Tongue (tissue), 2 donors: Measurements from ENCODE around the gene MYO7A. TPM values are rescaled to one million over a fixed set of nuclear protein-coding genes. Genes with fewer than 3 reads are reported as not detected.

Experiments used
- DNase-seq: peaks from one replicate; pipeline ENCODE4 v3.0.0-alpha.2; 2015
- total RNA-seq: library from RNA; depleted of rRNA; stranded (reverse); fragments of >200 nt; gene quantifications from one replicate; pipeline ENCODE4 v1.2.3, GENCODE V29; 2014

Gene MYO7A
- total RNA-seq, 1 donor from 2014 or later = 3.9 TPM

- no peak for DNase-seq
These were observed 16.1 kb upstream of the MYO7A start for GRCh38 chr11:77111946-77112345.

- DNase-seq = no peak
These were observed 15.2 kb upstream of the MYO7A start for GRCh38 chr11:77112641-77113381.

- peak; percentile 61 for DNase-seq
These were observed 14.5 kb upstream of the MYO7A start for GRCh38 chr11:77113382-77114088.

DNA sequence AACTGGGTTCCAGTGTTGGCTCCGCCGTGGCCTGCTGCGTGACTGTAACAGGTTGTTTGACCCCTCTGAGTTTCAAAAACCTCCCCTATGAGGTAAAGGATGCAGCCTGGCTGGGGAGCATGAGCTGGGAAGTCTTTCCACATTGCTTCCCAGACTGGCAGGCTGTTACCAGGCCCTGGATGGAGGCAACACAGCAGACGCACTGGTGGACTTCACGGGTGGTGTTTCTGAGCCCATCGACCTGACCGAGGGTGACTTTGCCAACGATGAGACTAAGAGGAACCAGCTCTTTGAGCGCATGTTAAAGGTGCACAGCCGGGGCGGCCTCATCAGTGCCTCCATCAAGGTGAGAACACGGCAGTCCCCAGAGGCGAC, 14.0 kb upstream of the MYO7A start:
- DNase-seq = no peak

DNA sequence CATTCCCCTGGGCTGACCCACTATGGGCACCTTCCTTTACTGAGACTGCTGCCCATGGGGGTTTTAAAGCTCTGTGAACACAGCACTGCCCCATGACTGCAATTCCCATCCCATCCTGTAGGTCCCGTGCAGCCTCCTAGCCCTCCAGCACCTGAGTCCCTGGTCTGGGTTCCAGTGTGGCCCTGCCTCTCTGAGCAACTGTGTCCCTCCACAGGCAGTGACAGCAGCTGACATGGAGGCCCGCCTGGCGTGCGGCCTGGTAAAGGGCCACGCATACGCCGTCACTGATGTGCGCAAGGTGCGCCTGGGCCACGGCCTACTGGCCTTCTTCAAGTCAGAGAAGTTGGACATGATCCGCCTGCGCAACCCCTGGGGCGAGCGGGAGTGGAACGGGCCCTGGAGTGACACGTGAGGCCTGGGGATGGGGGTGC, 12.8 kb upstream of the MYO7A start:
- DNase-seq = no peak

DNA sequence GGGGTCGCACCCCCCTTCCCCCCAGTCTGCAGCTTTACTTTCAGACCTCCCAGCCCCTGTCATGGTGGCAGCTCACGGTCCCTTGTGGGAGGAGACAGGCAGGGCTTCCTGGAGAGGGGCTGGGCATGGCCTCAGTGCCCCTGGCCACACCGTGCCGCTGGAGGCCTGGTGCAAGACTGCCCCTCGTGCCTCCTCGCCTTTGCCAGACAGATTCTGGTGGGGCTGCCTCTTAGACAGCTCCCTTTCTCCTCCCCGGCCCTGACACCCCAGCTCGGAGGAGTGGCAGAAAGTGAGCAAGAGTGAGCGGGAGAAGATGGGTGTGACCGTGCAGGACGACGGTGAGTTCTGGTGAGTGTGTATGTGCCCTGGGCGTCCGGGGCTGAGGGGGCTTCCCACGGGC, 12.1 kb upstream of the MYO7A start:
- DNase-seq = no peak

DNA sequence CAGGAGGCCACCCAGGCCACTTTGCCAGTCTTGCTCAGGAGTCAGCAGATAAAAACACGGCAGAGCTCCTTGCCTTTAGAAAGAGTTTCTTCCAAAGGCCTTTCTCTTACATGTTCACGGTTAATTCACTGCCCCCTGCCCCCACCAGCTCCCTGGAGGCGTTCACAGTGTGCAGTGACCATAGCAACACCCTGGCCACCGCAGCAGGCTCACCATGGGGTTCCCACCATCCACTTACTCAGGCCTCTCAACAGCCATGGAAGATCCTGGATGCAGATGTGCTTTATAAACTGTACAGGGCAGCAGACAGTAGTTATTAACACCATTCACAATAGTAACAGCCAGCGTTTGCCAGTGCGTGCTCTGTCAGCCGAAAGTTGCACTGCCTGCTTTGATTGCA, 10.6 kb upstream of the MYO7A start:
- DNase-seq = no peak

DNA sequence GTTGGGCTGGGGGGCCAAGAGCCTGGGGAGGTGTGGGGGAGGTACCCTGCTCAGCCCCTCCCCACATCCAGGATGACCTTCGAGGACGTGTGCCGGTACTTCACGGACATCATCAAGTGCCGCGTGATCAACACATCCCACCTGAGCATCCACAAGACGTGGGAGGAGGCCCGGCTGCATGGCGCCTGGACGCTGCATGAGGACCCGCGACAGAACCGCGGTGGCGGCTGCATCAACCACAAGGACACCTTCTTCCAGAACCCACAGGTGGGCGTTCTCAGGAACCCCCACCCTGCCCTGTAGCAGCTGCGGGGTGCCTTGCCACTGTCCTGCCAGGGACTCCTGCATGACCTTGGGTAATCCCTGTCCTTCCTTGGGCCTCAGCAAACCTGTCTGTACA, 10.0 kb upstream of the MYO7A start:
- no peak for DNase-seq

GRCh38 chr11:77118971-77119370, 9.1 kb upstream of the MYO7A start:
- no peak for DNase-seq

DNA sequence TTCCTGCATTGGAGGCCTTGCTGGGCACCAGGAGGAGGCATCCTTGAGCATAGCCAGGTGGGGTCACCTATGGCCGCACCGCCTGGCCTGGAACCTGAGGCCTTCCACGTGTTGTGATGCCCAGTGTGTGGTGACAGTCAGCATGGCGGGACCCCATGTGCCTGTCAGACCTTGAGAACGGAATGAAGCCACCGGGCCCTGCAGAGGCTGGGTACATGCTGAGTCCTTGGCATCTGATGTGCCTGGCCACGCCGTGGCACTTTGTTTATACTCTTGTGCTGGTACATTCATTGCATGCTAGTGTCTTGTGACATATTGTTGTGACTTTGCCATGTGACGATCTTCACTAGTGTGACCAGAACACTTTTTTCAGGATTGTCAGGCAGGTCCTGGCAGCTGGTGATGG, 8.5 kb upstream of the MYO7A start:
- no peak for DNase-seq

DNA sequence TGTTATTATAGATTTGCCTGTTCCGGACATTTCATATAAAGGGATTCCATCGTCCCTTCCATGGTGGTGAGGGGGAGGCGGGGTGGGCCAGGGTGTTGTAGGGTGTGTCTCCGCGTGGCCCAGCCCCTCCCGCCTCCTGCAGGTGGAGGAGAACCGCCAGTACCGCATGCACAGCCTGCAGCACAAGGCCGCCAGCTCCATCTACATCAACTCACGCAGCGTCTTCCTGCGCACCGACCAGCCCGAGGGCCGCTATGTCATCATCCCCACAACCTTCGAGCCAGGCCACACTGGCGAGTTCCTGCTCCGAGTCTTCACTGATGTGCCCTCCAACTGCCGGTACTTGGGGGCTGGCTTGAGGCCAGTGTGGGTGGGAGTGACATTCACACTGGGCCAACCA, 7.5 kb upstream of the MYO7A start:
- DNase-seq = no peak

- no peak for DNase-seq
These were observed 6.9 kb upstream of the MYO7A start for GRCh38 chr11:77121096-77121640.

DNA sequence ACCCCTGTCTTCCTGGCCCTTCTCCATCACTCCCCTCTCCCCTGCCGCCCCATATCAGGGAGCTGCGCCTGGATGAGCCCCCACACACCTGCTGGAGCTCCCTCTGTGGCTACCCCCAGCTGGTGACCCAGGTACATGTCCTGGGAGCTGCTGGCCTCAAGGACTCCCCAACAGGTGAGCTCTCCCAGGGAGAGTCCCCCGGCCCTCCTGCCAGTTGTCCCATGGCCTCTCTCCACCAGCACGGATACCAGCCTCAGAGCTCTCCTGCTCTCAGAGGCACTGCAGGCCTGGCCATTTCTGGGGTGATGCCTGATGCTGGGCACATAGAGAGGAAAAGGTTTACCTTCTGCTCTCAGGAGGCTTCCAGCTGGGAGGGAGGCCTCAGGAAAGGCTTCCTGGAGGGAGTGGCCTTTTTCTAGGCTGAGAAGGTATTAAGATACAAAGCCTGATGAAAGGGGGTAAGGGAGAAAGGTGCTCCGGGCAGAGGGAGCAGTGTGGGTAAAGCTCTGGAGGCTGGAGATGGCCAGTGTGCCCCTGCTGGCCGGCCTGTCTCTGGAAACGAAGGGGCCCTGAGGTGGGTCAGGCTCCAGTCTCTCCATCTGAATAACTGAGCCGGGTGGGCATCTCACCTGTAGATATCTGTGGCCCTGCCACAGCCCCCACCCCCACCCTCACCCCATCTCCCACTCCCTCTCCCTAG, 6.0 kb upstream of the MYO7A start:
- no peak for DNase-seq

DNA sequence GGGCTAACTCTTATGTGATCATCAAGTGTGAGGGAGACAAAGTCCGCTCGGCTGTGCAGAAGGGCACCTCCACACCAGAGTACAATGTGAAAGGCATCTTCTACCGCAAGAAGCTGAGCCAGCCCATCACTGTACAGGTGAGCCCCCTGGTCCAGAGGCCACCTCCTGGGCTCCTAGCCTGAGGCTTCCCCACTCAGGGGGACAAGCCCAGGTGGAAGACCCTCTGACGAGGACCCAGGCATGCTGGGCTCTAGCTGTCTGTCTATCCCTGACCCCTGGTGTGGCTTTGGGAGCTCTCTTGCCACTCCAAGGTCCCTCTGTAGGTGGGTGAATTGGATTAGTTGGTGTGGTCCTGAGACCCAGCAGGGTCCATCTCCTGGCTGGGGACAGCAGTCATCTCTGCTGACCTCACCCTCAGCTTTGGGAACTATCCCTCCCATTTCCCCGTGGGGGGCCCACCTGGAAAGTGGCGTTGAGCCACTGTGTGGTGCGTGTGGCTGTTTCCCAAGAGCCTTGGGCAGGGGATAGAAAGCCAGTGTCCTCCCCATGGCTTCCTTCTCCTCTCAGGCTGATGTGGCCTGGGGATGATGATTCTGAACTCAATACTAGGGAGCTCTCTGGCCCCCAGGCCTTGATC, 5.4 kb upstream of the MYO7A start:
- no peak for DNase-seq

GRCh38 chr11:77123591-77123990, 4.5 kb upstream of the MYO7A start:
- DNase-seq = no peak

DNA sequence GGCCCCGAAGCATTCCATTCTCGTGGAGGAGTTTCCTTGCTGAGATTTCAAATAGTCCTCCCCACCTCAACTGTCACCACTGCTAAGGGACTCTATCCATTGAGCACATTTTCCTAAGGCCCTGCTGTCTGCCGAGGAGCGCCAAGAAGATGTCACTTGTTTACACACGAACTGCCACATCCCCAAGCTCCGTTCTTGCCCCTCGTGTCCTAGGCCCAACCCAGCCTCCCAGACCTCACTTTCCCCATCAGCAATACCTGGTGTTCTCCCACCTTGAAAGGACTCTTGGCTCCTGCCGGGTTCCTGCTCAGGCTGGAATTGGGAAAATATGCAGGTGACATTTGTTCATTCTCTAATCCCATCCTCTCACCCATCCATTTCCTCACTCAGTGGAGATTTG, 4.0 kb upstream of the MYO7A start:
- no peak for DNase-seq

DNA sequence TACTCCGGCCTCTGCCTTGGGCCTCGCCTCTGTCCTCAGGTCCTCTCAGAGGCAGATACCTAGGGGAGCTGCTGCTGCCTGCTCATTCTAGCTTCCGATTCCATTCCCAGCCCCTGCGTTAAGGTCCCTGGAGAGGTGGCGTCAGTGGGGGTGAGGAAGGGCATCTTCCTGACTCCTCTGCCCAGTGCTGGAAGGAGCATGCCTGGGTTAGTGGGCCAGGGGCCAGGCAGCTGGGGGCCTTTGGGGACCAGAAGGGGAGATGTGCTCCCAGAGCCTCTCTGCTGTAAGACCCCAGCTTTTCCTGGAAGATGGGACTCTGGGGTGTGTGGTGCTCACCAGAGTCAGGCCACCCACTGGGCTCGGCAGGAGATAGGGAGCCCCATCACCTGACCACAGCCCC, 3.6 kb upstream of the MYO7A start:
- no peak for DNase-seq

- peak; percentile 54 for DNase-seq
These were observed 2.9 kb upstream of the MYO7A start for GRCh38 chr11:77125191-77125590.

GRCh38 chr11:77125695-77126094, 2.4 kb upstream of the MYO7A start:
- no peak for DNase-seq

GRCh38 chr11:77126156-77126775, 1.8 kb upstream of the MYO7A start:
- DNase-seq = no peak

DNA sequence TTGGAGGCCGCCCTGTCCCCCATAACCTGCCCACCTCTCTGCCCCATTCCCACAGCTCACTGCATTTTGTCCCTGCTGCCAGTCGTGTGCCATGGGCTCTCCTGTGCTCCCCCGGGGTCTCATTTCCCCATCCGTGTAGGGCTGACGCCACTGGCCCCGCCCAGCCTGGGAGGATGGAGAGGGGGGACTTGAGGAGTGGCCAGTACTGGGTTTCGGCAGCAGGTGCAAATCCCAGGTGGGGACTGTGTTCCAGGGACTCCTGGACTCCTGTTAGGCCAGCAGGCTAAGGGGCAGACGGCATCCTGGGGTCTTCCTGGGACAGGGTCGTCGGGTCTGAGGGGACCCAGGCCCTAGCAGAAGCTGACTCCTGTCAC, 1.2 kb upstream of the MYO7A start:
- DNase-seq = no peak

- DNase-seq = peak; percentile 79
These were observed 673 bp upstream of the MYO7A start for GRCh38 chr11:77127235-77127911.
